ENCODE data around the gene PSMA6. TPM values are rescaled to one million over a fixed set of nuclear protein-coding genes. Genes with fewer than 3 reads are reported as not detected.
A peak's percentile ranks its signal among the peaks of the same experiment; 100 is the strongest.

The PSMA6 gene
- total RNA-seq, 1 donor from 2014 or later, result 157 TPM

DNA sequence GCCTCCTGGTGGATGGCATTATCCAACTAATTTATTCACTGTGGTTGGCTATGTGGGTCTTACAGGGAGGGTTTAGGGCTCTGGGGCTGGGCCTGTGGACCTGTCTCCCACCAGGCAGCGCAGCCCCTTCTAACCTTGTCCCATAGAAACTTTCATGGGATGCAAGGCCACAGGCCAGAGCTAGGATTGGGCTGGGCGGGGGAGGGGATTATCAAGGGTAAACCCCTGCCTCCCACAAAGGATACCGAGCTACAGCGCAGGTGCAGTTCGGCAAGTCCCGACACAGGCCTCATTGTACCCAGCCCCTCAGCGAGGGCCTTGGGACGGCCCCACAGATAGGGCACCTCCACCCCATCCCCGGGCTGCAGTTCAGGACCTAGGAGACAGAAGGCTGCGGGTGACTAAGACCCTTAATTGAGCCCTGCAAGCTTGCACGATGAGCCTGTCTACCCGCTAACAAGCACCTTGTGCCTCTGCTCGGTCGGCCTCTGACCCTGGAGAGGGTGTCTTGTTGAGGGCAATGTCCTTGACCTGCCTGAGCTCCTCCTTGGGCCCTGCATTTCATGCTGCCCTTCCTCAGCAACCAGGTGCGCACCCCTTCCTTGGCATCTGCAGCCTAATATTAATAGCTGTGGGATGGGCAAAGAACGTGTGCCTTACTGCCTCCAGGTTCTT is 46.7 kb downstream of the PSMA6 start:
- ATAC-seq (no peak), DNase-seq (no peak)
- Histone ChIP-seq H3K27ac (peak overlapping the region; percentile 94), H3K4me3 (no peak overlapping the region), H3K4me1 (peaks cover 98% of the 10 kb centered on the region), H3K36me3 (no peaks in the 10 kb centered on the region), H3K27me3 (no peaks in the 10 kb centered on the region), H3K9me3 (no peaks in the 10 kb centered on the region)
- TF ChIP-seq, protein P1, sequence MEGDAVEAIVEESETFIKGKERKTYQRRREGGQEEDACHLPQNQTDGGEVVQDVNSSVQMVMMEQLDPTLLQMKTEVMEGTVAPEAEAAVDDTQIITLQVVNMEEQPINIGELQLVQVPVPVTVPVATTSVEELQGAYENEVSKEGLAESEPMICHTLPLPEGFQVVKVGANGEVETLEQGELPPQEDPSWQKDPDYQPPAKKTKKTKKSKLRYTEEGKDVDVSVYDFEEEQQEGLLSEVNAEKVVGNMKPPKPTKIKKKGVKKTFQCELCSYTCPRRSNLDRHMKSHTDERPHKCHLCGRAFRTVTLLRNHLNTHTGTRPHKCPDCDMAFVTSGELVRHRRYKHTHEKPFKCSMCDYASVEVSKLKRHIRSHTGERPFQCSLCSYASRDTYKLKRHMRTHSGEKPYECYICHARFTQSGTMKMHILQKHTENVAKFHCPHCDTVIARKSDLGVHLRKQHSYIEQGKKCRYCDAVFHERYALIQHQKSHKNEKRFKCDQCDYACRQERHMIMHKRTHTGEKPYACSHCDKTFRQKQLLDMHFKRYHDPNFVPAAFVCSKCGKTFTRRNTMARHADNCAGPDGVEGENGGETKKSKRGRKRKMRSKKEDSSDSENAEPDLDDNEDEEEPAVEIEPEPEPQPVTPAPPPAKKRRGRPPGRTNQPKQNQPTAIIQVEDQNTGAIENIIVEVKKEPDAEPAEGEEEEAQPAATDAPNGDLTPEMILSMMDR (IDR thresholded peaks at IDR 0.05), result no peak
- intact Hi-C loops (cut with DNase I), result loop anchor here (5.0 kb wide), 1 partner anchor 63 kb away; the partner anchor contains the start of gene NFKBIA

DNA sequence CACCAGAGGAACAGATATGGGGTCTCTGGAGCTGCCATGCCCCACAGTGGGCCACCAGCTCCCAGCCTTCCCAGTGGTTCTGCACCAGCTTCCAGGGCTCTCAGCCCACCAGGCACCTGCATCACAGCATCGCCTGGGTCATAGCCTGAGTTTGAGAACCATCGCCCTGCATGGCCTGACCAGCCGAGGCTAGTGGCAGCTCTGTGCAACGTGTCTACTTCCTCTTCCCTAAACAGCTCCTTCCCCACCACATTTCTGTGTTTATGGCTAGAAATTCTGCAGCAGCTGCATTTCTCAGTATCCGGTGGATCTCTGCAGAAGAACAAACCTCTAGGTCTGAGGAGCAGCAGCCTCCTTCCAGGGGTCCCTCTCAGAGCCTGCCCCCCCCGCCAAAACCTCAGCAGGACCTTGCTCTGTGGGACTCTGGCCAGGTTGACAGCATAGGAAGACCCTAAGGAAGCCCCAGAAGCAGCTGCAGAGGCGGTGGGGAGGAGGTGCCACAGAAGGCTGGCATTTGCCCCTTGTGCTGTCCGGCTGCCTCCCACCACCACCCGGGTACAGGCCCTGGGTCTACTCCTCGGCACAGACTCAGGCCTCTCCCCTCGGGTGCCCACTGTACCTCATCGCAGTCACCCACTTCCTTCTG is 47.7 kb downstream of the PSMA6 start:
- H3K27ac ChIP-seq, result peak overlapping the region; percentile 94
- no peaks in the 10 kb centered on the region for H3K36me3 ChIP-seq
- H3K9me3 ChIP-seq, result no peaks in the 10 kb centered on the region
- no peak for ATAC-seq
- intact Hi-C loops (cut with DNase I), result loop anchor here (5.0 kb wide), 1 partner anchor 62 kb away; the partner anchor contains the start of gene NFKBIA
- DNase-seq, result no peak
- H3K4me1 ChIP-seq, result peaks cover 92% of the 10 kb centered on the region
- H3K27me3 ChIP-seq, result no peaks in the 10 kb centered on the region
- TF ChIP-seq, protein P1 (IDR thresholded peaks at IDR 0.05), result no peak
- H3K4me3 ChIP-seq, result no peak overlapping the region

- intact Hi-C loops (cut with DNase I), result no loop called here
- DNase-seq, result no peak
- TF ChIP-seq, protein P1 (IDR thresholded peaks at IDR 0.05), result no peak
- H3K9me3 ChIP-seq, result no peaks in the 10 kb centered on the region
- no peaks in the 10 kb centered on the region for H3K27me3 ChIP-seq
- H3K4me3 ChIP-seq, result no peak overlapping the region
- peaks cover 83% of the 10 kb centered on the region for H3K4me1 ChIP-seq
- ATAC-seq, result no peak
- H3K27ac ChIP-seq, result peak overlapping the region; percentile 94
- no peaks in the 10 kb centered on the region for H3K36me3 ChIP-seq
These were observed 48.7 kb downstream of the PSMA6 start for GRCh38 chr14:35340616-35341453.

- Histone ChIP-seq H3K4me3 (peak overlapping the region; percentile 37), H3K36me3 (no peaks in the 10 kb centered on the region), H3K4me1 (peaks cover 77% of the 10 kb centered on the region), H3K27ac (peak overlapping the region; percentile 94), H3K9me3 (no peaks in the 10 kb centered on the region), H3K27me3 (no peaks in the 10 kb centered on the region)
- intact Hi-C loops (cut with DNase I), result no loop called here
- no peak for DNase-seq
- TF ChIP-seq, protein P1 (IDR thresholded peaks at IDR 0.05), result no peak
- no peak for ATAC-seq
These were observed 49.2 kb downstream of the PSMA6 start for GRCh38 chr14:35341454-35341750.

GRCh38 chr14:35341751-35342488 is 49.7 kb downstream of the PSMA6 start:
- Histone ChIP-seq H3K27ac (peak overlapping the region; percentile 94), H3K36me3 (no peaks in the 10 kb centered on the region), H3K9me3 (no peaks in the 10 kb centered on the region), H3K27me3 (no peaks in the 10 kb centered on the region), H3K4me1 (peaks cover 72% of the 10 kb centered on the region), H3K4me3 (peak overlapping the region; percentile 37)
- peak; percentile 97 for DNase-seq
- intact Hi-C loops (cut with DNase I), result no loop called here
- peak; percentile 92 for ATAC-seq
- TF ChIP-seq, protein P1 (IDR thresholded peaks at IDR 0.05), result no peak

Data from upper lobe of right lung (tissue), 1 donor.